ENCODE data around the gene SYNGR4.

DNA sequence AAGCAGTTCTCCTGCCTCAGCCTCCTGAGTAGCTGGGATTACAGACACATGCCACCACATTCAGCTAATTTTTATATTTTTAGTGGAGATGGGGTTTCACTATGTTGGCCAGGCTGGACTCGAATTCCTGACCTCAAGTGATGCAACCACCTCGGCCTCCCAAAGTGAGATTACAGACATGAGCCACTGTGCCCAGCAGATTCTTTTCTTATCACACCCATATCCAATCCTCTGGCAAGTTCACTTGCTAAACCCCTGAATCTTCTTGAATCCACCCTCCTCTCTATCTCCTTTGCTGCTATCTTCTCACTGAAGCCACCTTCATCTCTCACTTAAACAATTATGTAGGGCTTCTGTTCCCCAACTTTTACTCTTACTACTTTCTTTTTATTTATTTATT is 18.0 kb upstream of the SYNGR4 start:
- TF ChIP-seq, protein P1, sequence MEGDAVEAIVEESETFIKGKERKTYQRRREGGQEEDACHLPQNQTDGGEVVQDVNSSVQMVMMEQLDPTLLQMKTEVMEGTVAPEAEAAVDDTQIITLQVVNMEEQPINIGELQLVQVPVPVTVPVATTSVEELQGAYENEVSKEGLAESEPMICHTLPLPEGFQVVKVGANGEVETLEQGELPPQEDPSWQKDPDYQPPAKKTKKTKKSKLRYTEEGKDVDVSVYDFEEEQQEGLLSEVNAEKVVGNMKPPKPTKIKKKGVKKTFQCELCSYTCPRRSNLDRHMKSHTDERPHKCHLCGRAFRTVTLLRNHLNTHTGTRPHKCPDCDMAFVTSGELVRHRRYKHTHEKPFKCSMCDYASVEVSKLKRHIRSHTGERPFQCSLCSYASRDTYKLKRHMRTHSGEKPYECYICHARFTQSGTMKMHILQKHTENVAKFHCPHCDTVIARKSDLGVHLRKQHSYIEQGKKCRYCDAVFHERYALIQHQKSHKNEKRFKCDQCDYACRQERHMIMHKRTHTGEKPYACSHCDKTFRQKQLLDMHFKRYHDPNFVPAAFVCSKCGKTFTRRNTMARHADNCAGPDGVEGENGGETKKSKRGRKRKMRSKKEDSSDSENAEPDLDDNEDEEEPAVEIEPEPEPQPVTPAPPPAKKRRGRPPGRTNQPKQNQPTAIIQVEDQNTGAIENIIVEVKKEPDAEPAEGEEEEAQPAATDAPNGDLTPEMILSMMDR (IDR thresholded peaks at IDR 0.05 in 2 of 3, conservative IDR thresholded peaks at IDR 0.05 in 1 of 3; ENCODE audit: borderline replicate concordance in 1 of 3, insufficient read depth in 1 of 3, low read depth in 2 of 3, low read length in 2 of 3): no peak
- TF ChIP-seq SRF (IDR thresholded peaks at IDR 0.05; ENCODE audit: low read depth) (no peak), SP1 (IDR thresholded peaks at IDR 0.05; ENCODE audit: low read depth) (no peak), POLR2A (IDR thresholded peaks at IDR 0.05; ENCODE audit: borderline replicate concordance, extremely low read depth, insufficient read depth, insufficient read length) (no peak), RAD21 (IDR thresholded peaks at IDR 0.05; ENCODE audit: low read depth) (no peak), ZBTB33 (IDR thresholded peaks at IDR 0.05; ENCODE audit: extremely low read depth, insufficient replicate concordance, low read length) (no peak), CEBPB (IDR thresholded peaks at IDR 0.05; ENCODE audit: low read depth) (no peak), REST (IDR thresholded peaks at IDR 0.05; ENCODE audit: low read depth) (no peak), SIN3A (IDR thresholded peaks at IDR 0.05; ENCODE audit: low read depth) (no peak), POLR2AphosphoS5 (IDR thresholded peaks at IDR 0.05; ENCODE audit: low read depth, low read length) (no peak), FOSL1 (IDR thresholded peaks at IDR 0.05; ENCODE audit: low read depth) (no peak), YY1 (IDR thresholded peaks at IDR 0.05; ENCODE audit: extremely low read depth, insufficient replicate concordance, low read depth, low read length) (no peak), ATF3 (IDR thresholded peaks at IDR 0.05) (no peak)
- TF ChIP-seq, protein P2, sequence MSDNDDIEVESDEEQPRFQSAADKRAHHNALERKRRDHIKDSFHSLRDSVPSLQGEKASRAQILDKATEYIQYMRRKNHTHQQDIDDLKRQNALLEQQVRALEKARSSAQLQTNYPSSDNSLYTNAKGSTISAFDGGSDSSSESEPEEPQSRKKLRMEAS (IDR thresholded peaks at IDR 0.05): no peak
